GM18868 (cell line): ENCODE data around the gene ID3.

Source experiments
- ATAC-seq: cut with Tn5 transposase; IDR thresholded peaks from one replicate; pipeline ENCODE4 v1.9.1; 2021; ENCODE audit warnings: mild to moderate bottlenecking, moderate library complexity; ENCODE audit not compliant: unreplicated experiment

The ID3 gene

GRCh38 chr1:23528250-23528978 lies 30.9 kb downstream of the ID3 start:
- peak; percentile 44 for ATAC-seq

- no peak for ATAC-seq
These were observed 31.4 kb downstream of the ID3 start for GRCh38 chr1:23527900-23528249.

DNA sequence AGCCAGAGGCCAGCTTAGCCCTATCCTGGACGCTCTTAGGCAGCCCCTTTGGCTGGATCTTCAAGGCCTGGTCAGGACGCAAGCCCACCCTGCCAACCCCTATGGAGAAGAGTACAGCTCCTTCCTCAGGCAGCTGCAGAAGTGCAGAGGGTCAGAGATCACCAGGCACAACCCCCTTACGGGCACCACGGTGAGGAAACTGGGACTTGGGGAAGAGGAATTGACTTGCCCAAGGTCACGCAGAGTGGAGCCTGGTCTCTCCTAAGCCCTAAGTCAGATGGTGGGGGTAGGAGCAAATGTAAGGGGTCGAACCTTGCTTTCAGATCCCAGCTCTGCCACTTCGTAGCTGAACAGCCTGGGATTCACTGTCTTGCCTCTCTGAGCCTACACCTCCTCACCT lies 31.9 kb downstream of the ID3 start:
- no peak for ATAC-seq

- ATAC-seq, result no peak
These were observed 32.8 kb downstream of the ID3 start for GRCh38 chr1:23526329-23527041.

- no peak for ATAC-seq
These were observed 33.6 kb downstream of the ID3 start for GRCh38 chr1:23525558-23526250.

- no peak for ATAC-seq
These were observed 34.4 kb downstream of the ID3 start for GRCh38 chr1:23524716-23525401.

DNA sequence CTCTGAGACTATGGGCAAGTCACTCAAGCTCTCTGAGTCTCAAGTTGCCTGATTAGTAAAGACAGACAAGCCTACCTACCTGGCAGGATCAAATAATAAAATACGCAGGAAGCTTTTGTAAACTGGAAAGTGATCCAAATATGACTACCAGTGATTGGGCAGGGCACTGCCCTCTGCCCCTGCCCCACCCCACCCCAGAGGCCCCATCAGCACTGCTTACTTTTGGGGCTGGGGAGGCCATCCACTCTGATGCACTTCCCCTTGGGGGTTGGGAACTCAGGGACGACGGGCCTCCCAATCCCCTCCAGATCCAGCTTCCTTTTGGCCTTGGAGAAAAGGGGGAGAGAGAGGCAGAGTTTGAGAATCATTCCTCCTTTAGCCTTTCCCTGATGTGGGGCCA lies 35.1 kb downstream of the ID3 start:
- ATAC-seq, result no peak

GRCh38 chr1:23522244-23522982 lies 36.9 kb downstream of the ID3 start:
- no peak for ATAC-seq

- ATAC-seq, result no peak
These were observed 37.7 kb downstream of the ID3 start for GRCh38 chr1:23521588-23521987.

DNA sequence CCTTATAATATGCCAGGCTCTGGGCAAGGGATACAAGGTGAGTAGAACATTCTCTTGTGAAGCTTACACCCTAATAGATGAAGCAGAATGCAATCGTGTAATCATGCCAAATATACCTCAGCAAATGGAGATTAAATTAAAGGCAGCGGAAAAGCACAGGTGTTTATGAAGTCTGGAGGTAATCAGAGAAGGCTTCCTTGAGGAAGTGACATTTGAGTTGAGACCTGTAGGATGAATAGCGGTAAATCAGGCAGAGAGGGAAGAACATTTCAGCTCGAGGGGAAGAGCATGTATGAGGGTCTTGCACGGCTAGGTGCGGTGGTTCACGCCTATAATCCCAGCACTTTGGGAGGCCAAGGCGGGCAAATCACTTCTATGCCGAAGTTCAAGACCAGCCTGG lies 41.7 kb downstream of the ID3 start:
- no peak for ATAC-seq

DNA sequence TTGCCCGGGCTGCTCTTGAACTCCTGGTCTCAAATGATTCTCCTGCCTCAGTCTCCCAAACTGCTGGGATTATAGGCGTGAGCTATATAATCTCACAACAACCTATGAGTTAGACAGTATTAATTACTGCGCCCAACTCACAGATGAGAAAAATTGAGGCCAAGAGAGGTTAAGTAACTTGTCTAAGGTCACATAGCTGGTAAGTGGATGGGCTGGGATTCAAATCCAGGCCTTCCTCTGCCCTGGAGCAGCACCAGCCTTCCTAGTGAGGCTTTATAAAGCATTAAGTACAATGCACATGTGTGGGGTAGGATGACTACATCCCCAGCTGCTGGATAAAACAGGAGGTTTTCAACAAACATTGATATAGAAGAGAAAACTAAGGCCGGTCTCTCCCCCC lies 43.4 kb downstream of the ID3 start:
- ATAC-seq, result no peak

DNA sequence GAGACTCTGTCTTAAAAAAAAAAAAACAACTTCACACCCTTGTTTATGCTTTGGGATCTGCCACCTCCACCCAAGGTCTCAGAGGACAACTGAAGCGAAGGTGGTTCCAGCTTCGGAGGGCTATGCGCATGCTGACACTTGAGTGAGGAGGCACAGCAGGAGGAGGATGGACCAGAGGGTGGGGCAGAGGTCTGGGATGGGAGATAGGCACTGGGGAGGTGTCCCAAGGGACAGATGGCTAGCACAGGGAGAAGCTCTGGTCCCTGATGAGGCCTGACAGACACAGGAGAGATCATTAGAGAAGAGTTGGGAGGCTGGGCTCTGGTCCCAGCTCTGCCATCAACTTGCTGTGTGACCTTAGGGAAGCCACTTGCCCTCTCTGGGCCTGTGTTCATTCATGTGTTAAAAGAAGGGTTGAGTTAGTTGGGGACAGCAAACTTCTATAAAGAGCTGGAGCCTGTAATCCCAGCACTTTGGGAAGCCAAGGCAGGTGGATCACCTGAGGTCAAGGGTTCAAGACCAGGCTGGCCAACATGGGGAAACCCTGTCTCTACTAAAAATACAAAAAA lies 45.1 kb downstream of the ID3 start:
- ATAC-seq, result no peak

- ATAC-seq, result no peak
These were observed 49.4 kb downstream of the ID3 start for GRCh38 chr1:23509896-23510295.
